K562 (cell line): ENCODE measurements around the gene DAPK2. TPM values are rescaled to one million over a fixed set of nuclear protein-coding genes. Genes with fewer than 3 reads are reported as not detected.

ENCODE experiments used
- CCAR2 ChIP-seq: fragments of 200-400 bp; formaldehyde crosslinking; IDR thresholded peaks from 2 replicates; pipeline ENCODE4 v1.6.1; 2017; ENCODE audit warnings: mild to moderate bottlenecking, low read depth, low read length
- CHCHD3 ChIP-seq: fragments of 250-450 bp; sonication (Bioruptor Pico); IDR thresholded peaks from 2 replicates; pipeline ENCODE4 v2.1.2; 2022; ENCODE audit warnings: mild to moderate bottlenecking
- CTBP1 ChIP-seq: fragments of 450-650 bp; IDR thresholded peaks from 2 replicates; pipeline ENCODE4 v1.6.1; 2016; ENCODE audit warnings: borderline replicate concordance
- EP400 ChIP-seq: fragments of 450-650 bp; IDR thresholded peaks from 2 replicates; pipeline ENCODE4 v1.6.1; 2017; ENCODE audit warnings: antibody characterized with exemption, mild to moderate bottlenecking, moderate library complexity
- GABPA ChIP-seq: fragments of 200-800 bp; sonication (Bioruptor generic); conservative IDR thresholded peaks from 2 replicates; pipeline ENCODE4 v1.6.1; 2016; ENCODE audit warnings: low read depth, missing genetic modification characterization, missing compliant biosample characterization
- JUND ChIP-seq, 2 experiments: IDR thresholded peaks; 2 replicates in 1 of 2; 3 replicates in 1 of 2; pipeline ENCODE4 v1.6.1; 2011; ENCODE audit warnings: borderline replicate concordance in 2 of 2, low read depth in 2 of 2, low read length in 2 of 2, improper control_type of control experiment in 1 of 2, missing biosample characterization in 1 of 2, missing genetic modification characterization in 1 of 2, missing genetic modification reagents in 1 of 2
- MTF1 ChIP-seq: fragments of 250-450 bp; sonication (Bioruptor Pico); IDR thresholded peaks from 2 replicates; pipeline ENCODE4 v1.9.0; 2021; ENCODE audit warnings: moderate library complexity, mild to moderate bottlenecking, inconsistent platforms, borderline replicate concordance
- MYBL2 ChIP-seq, 2 experiments: fragments of 450-650 bp in 1 of 2; sonication (generic) in 1 of 2; formaldehyde crosslinking in 1 of 2; IDR thresholded peaks; 2 replicates each; pipeline versions ENCODE4 v1.6.1 to v1.8.1; 2017 to 2022; ENCODE audit warnings: borderline replicate concordance in 1 of 2, inconsistent platforms in 1 of 2, low read depth in 1 of 2, mild to moderate bottlenecking in 1 of 2, missing genetic modification reagents in 1 of 2, moderate library complexity in 1 of 2
- NR2C2 ChIP-seq, 2 experiments: fragments of 200-800 bp in 1 of 2; sonication (Bioruptor generic) in 1 of 2; sonication (generic) in 1 of 2; formaldehyde crosslinking in 1 of 2; IDR thresholded peaks; 2 replicates each; pipeline versions ENCODE4 v1.6.1 to v1.8.0; 2016 to 2022; ENCODE audit warnings: mild to moderate bottlenecking in 1 of 2, missing compliant biosample characterization in 1 of 2, missing genetic modification characterization in 1 of 2, missing genetic modification reagents in 1 of 2
- POLR3G ChIP-seq: IDR thresholded peaks from 2 replicates; pipeline ENCODE4 v1.6.1; 2011; ENCODE audit not compliant: insufficient read length, insufficient replicate concordance; ENCODE audit errors: extremely low read depth
- RBFOX2 ChIP-seq: fragments of 200-400 bp; formaldehyde crosslinking; IDR thresholded peaks from 2 replicates; pipeline ENCODE4 v1.6.1; 2017; ENCODE audit warnings: low read depth, mild to moderate bottlenecking, low read length, moderate library complexity
- SETDB1 ChIP-seq: IDR thresholded peaks from one replicate; pipeline ENCODE4 v1.6.1; 2012; ENCODE audit warnings: low read length, control low read depth, inconsistent platforms
- ZFPM2 ChIP-seq: fragments of 250-450 bp; sonication (Bioruptor Pico); IDR thresholded peaks from 2 replicates; pipeline ENCODE4 v1.5.1; 2022; ENCODE audit warnings: mild to moderate bottlenecking
- ZNF551 ChIP-seq: fragments of 250-450 bp; sonication (Bioruptor Pico); IDR thresholded peaks from 2 replicates; pipeline ENCODE4 v1.5.0; 2021; ENCODE audit warnings: mild to moderate bottlenecking, moderate library complexity
- ZNF668 ChIP-seq: fragments of 250-450 bp; sonication (Bioruptor Pico); IDR thresholded peaks from 2 replicates; pipeline ENCODE4 v1.8.0; 2022; ENCODE audit warnings: mild to moderate bottlenecking, inconsistent platforms
- ZNF766 ChIP-seq: fragments of 200-800 bp; sonication (Bioruptor generic); conservative IDR thresholded peaks from 2 replicates; pipeline ENCODE4 v1.6.1; 2016; ENCODE audit warnings: missing genetic modification characterization, missing compliant biosample characterization
- polyA plus RNA-seq, 8 experiments: library from polyadenylated mRNA; depleted of rRNA in 4 of 8; stranded (reverse) in 5 of 8; unstranded in 3 of 8; fragments of >200 nt; fragmentation: Nextera tagmentation in 2 of 8; fragmentation: Illumina TruSeq in 1 of 8; extraction: Ambion mirVana in 2 of 8; extraction: Trizol in 1 of 8; gene quantifications; 2 replicates each; pipeline versions ENCODE4 v1.2.1 to v1.2.3, GENCODE V29; 2011 to 2014; ENCODE audit warnings: inconsistent platforms in 1 of 8, missing spikeins in 1 of 8
- total RNA-seq, 7 experiments: library from RNA; depleted of rRNA in 6 of 7; stranded (reverse); fragments of >200 nt in 6 of 7; fragmentation: Illumina TruSeq in 2 of 7; extraction: Trizol in 2 of 7; gene quantifications; 2 replicates each; pipeline versions ENCODE4 v1.2.1 to v1.2.3, GENCODE V29; 2011 to 2021; ENCODE audit warnings: low replicate concordance in 1 of 7

DAPK2 gene
- total and polyA plus RNA-seq, 9 of the 15 experiments (the other 6 are each of a cell fraction or from before 2014, with no cell fraction given), result 0.14 to 5.2 (median 2.2) TPM

- no peak for TF ChIP-seq MYBL2 (IDR thresholded peaks at IDR 0.05; ENCODE audit: low read depth)
- TF ChIP-seq MYBL2 (CRISPR knock-in tag; IDR thresholded peaks at IDR 0.05; ENCODE audit: borderline replicate concordance), result no peak
- no peak for TF ChIP-seq NR2C2 (CRISPR knock-in tag; IDR thresholded peaks at IDR 0.05)
- no peak for TF ChIP-seq NR2C2 (tag; IDR thresholded peaks at IDR 0.05)
- no peak for TF ChIP-seq SETDB1
- TF ChIP-seq ZFPM2, result no peak
- no peak for TF ChIP-seq CCAR2
- TF ChIP-seq ZNF551 (CRISPR knock-in tag), result no peak
- 0 out of 2 replicates have a peak, but pooled peaks have one; percentile 19 for TF ChIP-seq EP400
- TF ChIP-seq RBFOX2, result peak; percentile 50
- TF ChIP-seq ZNF668 (CRISPR knock-in tag), result 0 out of 2 replicates have a peak, but pooled peaks have one; percentile 12
- TF ChIP-seq GABPA, result no peak
- TF ChIP-seq ZNF766 (CRISPR knock-in tag), result peak; percentile 99
- 0 out of 2 replicates have a peak, but pooled peaks have one; percentile 7 for TF ChIP-seq JUND (IDR thresholded peaks at IDR 0.05; ENCODE audit: borderline replicate concordance, low read depth, low read length)
- TF ChIP-seq JUND (tag; IDR thresholded peaks at IDR 0.05; ENCODE audit: borderline replicate concordance, low read depth, low read length), result 0 out of 3 replicates have a peak, but pooled peaks have one; percentile 15
- TF ChIP-seq POLR3G, result no peak
- no peak for TF ChIP-seq CHCHD3 (CRISPR knock-in tag)
- TF ChIP-seq MTF1, result no peak
- TF ChIP-seq CTBP1, result no peak
Measured at GRCh38 chr15:64024172-64025050, 21.9 kb downstream of the DAPK2 start (continued).
